M059J (cell line): Measurements from ENCODE around the gene MRTFA. TPM values are rescaled to one million over a fixed set of nuclear protein-coding genes. Genes with fewer than 3 reads are reported as not detected.
"Not testable (repeated sequence)": the region's sequence is repeated elsewhere in the genome, so short reads cannot be mapped to it uniquely, and the experiment has no call there.

ENCODE experiments used
- DNase-seq: peaks from one replicate; pipeline ENCODE4 v3.0.0-alpha.2; 2012; ENCODE audit warnings: low read depth
- total RNA-seq: library from RNA; depleted of rRNA; stranded (reverse); fragments of >200 nt; shearing (Covaris generic); gene quantifications from 2 replicates; pipeline ENCODE4 v1.2.3, GENCODE V29; 2014

The MRTFA gene
- total RNA-seq, 1 experiment from 2014 or later, result 25.4 TPM

DNA sequence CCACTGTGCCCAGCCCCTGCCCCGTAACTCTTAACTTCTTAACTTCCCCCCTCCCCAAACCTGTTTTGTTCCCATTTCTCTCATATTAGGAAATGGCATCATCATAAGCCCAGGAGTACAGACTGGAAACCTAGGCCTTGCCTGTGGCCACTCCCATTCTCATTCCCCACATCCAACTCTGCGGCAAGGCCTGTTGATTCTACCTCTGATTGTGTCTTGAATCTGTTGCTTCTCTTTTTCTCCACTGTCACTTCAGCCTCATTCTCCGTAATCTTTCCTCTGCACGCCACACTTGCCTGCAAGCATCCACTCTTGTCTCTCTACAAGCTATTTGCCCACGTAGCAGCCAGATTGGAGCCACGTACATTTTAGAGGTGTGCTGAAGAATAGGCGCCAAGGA is 240.9 kb downstream of the MRTFA start:
- DNase-seq, result no peak

DNA sequence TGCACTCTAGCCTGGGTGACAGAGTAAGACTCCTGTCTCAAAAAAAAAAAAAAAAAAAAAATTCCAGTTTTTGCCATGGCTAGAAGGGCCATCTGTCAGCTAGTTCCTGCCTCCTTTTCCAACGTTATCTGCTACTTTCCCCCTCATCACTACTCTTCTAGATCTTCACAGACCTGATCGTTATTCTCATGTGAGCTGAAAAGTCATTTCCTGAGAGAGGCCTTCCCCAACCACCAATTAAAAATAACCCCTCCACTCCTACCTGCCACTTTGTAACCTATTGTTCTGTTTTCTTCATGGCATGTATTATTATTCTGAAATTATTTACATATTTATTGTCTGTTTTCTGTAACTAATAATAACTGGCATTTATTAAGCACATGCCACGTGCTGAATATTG is 241.9 kb downstream of the MRTFA start:
- no peak for DNase-seq

DNA sequence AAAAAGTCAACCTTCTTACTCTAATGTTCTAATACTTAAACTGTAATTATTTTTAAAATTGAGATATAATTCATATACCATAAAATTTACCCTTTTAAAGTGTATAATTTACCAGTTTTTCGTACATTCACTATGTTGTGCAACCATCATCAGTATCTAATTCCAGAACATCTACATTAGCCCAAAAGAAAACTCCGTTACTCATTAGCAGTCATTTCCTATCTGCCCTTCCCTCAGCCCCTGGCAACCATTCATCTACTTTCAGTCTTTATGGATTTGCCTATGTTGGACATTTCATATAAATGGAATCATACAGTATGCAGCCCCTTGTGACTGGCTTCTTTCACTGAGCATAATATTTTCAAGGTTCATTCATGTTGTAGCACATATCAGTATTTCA is 243.9 kb downstream of the MRTFA start:
- DNase-seq, result no peak

DNA sequence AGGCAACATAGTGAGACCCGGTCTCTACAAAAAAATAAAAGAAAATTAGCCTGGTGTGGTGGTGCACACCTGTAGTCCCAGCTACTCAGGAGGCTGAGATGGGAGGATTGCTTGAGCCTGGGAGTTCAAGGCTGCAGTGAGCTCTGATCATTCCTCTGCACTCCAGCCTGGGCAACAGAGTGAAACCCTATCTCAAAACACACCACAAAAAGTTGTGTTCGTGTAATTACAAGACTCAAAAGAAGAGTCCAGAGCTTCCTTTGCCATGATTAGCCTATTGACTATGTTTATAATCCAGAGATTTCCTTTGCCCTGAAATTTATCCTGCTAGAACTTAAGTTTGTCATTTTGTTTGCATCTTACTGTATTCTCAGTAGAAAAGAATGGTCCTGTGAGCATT is 245.1 kb downstream of the MRTFA start:
- DNase-seq, result no peak

- DNase-seq, result no peak
Measured at GRCh38 chr22:40388231-40388630, 248.3 kb downstream of the MRTFA start.

GRCh38 chr22:40387746-40388145 is 248.8 kb downstream of the MRTFA start:
- DNase-seq, result no peak

GRCh38 chr22:40385036-40385782 is 251.3 kb downstream of the MRTFA start:
- DNase-seq, result no peak

- DNase-seq, result peak; percentile 76
Measured at GRCh38 chr22:40383905-40384304, 252.6 kb downstream of the MRTFA start.

GRCh38 chr22:40381461-40381860 is 255.1 kb downstream of the MRTFA start:
- DNase-seq, result no peak

DNA sequence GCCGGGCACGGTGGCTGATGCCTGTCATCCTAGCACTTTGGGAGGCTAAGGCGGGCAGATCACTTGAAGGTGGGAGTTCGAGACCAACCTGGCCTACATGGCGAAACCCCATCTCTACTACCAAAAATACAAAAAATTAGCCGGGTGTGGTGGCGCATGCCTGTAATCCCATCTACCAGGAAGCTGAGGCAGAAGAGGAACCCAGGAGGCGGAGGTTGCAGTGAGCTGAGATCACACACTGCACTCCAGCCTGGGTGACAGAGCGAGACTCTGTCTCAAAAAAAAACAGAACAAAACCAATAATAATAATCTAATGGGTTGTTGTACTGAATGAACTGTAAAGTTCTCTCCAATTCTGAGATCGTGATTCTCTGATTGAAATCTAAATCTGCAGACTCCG is 258.1 kb downstream of the MRTFA start:
- not testable (repeated sequence) for DNase-seq

- DNase-seq, result no peak
Measured at GRCh38 chr22:40377931-40378330, 258.6 kb downstream of the MRTFA start.

DNA sequence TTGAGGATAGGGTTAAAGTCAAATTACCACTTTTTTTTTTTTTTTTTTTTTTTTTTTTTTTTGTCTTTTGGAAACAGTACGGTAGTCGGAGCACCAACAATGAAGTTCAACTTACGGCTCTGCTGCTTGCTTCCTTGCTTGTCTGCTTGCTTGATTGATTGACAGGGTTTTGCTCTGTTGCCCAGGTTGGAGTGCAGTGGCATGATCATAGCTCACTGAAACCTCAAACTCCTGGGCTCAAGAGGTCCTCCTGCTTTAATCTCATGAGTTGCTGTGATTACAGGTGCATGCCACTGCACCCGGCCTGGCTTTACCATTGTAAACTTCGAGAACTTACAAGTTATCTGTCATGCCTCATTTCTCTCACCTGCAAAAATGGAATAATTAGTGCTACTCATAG is 260.4 kb downstream of the MRTFA start:
- DNase-seq, result no peak

- DNase-seq, result no peak
Measured at GRCh38 chr22:40374567-40374966, 262.0 kb downstream of the MRTFA start.

GRCh38 chr22:40368836-40369235 is 267.7 kb downstream of the MRTFA start:
- DNase-seq, result no peak

DNA sequence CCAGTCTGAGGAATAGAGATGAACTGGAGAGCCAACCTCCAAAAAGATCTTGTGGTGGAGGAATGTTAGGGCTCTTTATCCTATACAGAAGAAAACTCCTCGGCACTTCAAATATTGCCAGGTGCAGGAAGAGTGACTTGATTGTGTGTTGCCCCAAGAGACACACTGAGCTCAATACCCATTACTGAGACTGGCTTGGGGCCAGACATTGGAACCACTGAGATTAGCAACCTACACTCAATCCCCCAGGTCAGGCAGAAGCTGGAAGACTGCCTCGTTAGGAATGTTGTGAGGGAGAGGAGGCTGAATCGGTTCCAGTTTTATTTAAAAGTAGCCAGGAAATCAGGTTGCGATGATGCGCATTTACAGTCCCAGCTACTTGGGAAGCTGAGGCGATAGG is 268.5 kb downstream of the MRTFA start:
- no peak for DNase-seq

GRCh38 chr22:40367342-40367741 is 269.2 kb downstream of the MRTFA start:
- no peak for DNase-seq

GRCh38 chr22:40366068-40366467 is 270.5 kb downstream of the MRTFA start:
- DNase-seq, result no peak

DNA sequence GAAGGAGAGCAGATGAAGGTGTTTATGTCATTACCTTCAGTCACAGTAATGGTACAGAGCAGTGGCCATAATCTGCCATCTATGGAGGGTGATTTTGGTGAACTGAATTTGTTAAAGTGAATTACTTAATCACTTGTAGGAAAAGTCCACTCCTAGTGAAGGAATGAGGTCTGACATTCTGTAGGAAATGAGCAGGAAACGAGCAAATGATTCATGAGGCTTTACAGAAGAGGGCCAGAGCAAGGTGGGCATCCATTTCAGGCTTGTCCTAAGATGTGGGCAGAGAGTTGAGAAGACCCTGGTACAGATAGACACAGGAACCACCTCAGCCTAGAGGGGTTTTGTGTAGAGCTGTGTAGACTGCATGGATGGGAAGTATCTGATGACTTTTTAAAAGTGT is 272.1 kb downstream of the MRTFA start:
- no peak for DNase-seq

DNA sequence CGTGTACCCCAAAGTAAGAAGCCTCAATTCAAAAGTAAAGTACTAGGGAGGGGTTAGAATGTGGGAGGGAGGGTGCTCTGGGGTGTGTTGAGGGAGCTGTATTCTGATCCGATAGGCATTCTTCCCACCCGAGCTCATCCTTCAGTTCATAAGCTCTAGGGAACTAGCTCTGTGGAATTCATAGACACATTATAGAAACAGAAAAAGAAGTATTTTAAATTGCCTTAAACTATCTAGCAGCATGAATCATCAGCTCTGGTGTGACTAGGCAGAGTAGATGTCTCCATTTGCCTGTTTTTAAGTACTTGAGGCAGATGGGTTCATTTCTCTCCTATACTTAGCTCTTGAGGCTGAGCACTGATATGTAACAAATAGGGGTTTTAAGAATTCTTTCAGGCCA is 273.5 kb downstream of the MRTFA start:
- no peak for DNase-seq

DNA sequence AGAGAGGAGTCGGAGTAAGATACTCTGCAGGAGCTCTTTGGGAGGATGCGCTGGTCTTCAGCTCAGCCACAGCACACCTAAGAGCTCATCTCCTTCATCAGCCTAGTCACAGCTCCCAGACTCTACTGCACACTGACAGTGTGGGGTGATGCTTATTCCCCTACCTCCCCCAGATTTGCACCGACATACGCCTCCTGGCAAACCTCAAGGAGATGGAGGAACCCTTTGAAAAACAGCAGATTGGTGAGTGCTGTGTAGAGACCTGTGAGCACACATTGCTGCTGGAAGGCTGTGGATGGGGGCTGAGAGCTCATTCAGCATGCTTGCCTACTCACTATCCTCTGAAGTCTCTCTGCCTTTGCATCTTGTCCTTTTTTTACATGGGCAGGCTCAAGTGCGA is 275.4 kb downstream of the MRTFA start:
- no peak for DNase-seq
